Lower lobe of right lung (tissue), 2 donors: Measurements from ENCODE around the gene RMND1. TPM values are rescaled to one million over a fixed set of nuclear protein-coding genes. Genes with fewer than 3 reads are reported as not detected.

Experiments used
- ATAC-seq, 2 donors: fragments of 200-7000 bp; cut with Tn5 transposase; one replicate each; pipeline ENCODE4 v1.9.1; 2020 to 2022; ENCODE audit warnings: mild to moderate bottlenecking in 2 of 2, moderate library complexity in 2 of 2
- DNase-seq: peaks from one replicate; pipeline ENCODE4 v3.0.0-alpha.2; 2020
- H3K27ac ChIP-seq: fragments of 200-600 bp; one replicate; pipeline ENCODE4 v1.8.0; 2022
- H3K27me3 ChIP-seq: fragments of 200-600 bp; one replicate; pipeline ENCODE4 v1.8.0; 2022; ENCODE audit warnings: low read depth
- H3K36me3 ChIP-seq: fragments of 200-600 bp; one replicate; pipeline ENCODE4 v1.8.0; 2022; ENCODE audit warnings: mild to moderate bottlenecking
- H3K4me1 ChIP-seq: fragments of 200-600 bp; one replicate; pipeline ENCODE4 v1.8.0; 2022
- H3K4me3 ChIP-seq: fragments of 200-600 bp; one replicate; pipeline ENCODE4 v1.8.0; 2022; ENCODE audit warnings: mild to moderate bottlenecking
- H3K9me3 ChIP-seq: fragments of 200-600 bp; one replicate; pipeline ENCODE4 v1.8.0; 2022
- intact Hi-C: fragments of 100-400 bp; cut with DNase I; formaldehyde crosslinking; loops from one replicate; pipeline ENCODE4 v1.11.0; 2022
- total RNA-seq: library from RNA; stranded (reverse); fragmentation: NEBNext Ultra II Directional; extraction: Animal tissue kit (Norgen Biotek cat#: 25700); gene quantifications from one replicate; pipeline ENCODE4 v1.2.1, GENCODE V29; 2021
- TF ChIP-seq, protein P1 (sequence below): fragments of 200-600 bp; IDR thresholded peaks from one replicate; pipeline ENCODE4 v1.8.0; 2022; ENCODE audit warnings: antibody characterized with exemption, mild to moderate bottlenecking
- donor health status: DM: no; HTN: yes; CAD: no; lungs with severe emphysema.

RMND1 gene
- total RNA-seq, 1 donor from 2014 or later = 19.5 TPM

DNA sequence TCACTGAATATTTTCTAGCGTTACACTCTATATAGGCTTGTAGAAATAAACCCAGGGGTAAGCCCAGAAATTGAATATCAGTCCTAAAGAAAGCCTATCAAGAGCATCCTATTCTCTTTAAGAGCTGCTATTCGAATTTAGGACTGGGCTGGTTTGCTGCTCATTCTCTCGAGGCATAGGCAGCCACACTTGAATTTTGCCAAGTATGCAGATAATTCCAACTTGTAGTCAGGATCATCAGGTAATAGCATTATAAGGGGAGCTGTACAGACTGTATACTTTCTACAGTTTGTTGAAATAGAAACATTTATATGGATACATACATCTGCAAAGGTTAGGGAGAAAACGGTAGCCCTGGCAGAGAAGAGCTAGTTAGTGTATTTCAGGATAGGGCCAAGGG lies 58.5 kb downstream of the RMND1 start:
- no peak overlapping the region for H3K27ac ChIP-seq
- ATAC-seq = no peak
- H3K36me3 ChIP-seq = no peaks in the 10 kb centered on the region
- intact Hi-C loops = no loop called here
- no peak for DNase-seq
- peaks cover 53% of the 10 kb centered on the region for H3K4me1 ChIP-seq
- TF ChIP-seq, protein P1, sequence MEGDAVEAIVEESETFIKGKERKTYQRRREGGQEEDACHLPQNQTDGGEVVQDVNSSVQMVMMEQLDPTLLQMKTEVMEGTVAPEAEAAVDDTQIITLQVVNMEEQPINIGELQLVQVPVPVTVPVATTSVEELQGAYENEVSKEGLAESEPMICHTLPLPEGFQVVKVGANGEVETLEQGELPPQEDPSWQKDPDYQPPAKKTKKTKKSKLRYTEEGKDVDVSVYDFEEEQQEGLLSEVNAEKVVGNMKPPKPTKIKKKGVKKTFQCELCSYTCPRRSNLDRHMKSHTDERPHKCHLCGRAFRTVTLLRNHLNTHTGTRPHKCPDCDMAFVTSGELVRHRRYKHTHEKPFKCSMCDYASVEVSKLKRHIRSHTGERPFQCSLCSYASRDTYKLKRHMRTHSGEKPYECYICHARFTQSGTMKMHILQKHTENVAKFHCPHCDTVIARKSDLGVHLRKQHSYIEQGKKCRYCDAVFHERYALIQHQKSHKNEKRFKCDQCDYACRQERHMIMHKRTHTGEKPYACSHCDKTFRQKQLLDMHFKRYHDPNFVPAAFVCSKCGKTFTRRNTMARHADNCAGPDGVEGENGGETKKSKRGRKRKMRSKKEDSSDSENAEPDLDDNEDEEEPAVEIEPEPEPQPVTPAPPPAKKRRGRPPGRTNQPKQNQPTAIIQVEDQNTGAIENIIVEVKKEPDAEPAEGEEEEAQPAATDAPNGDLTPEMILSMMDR = no peak
- H3K4me3 ChIP-seq = no peak overlapping the region
- no peaks in the 10 kb centered on the region for H3K27me3 ChIP-seq
- no peaks in the 10 kb centered on the region for H3K9me3 ChIP-seq

DNA sequence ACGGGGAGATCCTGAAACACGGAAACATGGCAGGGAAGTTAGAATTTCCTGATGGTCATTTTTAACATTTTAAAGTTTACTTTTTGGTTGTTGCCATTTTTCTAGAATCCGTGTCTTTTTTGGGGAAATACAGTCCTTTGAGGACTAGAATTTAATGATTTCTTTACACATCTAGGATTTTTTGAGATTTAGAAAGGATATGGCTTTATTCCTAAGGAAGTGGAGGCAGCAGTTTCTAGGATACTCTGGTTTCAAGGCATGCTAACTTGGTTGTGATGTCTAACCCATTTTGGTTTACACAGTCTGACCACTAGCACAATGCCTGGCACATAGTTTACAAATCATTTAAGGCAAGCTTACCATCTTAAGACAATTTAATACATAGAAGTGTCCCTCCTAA lies 59.5 kb downstream of the RMND1 start:
- peak overlapping the region; percentile 84 for H3K4me3 ChIP-seq
- H3K4me1 ChIP-seq = peaks cover 58% of the 10 kb centered on the region

DNA sequence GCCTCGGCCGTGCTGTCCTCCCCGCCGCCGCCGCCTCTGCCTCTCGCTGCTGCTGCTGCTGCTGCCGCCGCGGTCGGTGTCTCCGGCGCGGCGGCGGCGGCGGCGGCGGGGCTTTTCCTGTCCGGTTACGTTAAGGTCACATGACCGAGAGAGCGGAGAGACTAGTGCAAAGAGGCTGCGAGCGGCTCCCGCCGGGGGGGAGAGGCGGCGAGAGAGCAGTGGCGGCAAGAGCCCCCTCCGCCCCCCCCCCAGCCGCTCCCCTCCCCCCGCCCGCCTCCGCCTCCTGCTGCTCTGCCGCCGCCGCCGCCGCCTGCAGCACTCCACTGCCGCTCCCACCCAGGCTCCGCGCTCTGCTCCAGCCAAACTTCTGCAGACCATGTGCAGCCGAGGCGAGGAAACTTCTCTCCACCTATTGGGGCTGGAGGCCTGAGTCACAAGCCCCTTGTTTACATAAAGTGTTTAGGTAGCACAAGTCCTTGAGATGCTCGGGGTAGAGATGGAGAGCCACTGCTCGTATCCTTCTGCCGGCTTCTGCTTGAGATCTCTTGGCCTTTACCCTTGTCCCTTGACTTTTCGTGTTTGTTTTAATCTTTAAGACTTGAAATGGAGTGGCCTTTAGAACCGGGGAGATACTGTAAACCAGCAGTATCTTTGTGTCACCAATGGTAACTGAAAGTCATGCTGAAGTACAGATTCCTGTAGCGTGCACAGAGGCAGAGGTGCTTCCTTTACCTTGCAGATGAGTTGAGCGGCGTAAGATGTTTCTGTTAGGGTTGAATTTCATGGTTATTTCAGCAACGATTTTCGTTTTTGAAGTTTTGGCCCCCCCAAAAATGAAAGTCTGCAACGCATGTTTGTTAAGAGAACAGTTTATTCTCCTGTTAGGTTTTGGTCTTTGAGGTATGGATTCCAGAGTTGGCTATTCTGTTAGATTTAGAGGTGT lies 60.2 kb downstream of the RMND1 start, which contains the start of gene ZBTB2:
Gene ZBTB2 (minus strand): TSS at position 89 of the 943 bp plus-strand sequence. CDS start 17,922 bp downstream, outside the sequence.
- peaks cover 58% of the 10 kb centered on the region for H3K4me1 ChIP-seq
- intact Hi-C loops = no loop called here

More for the DNA sequence above, 59.5 kb downstream of the RMND1 start:
- Histone ChIP-seq H3K27ac (peak overlapping the region; percentile 99), H3K9me3 (no peaks in the 10 kb centered on the region), H3K27me3 (no peaks in the 10 kb centered on the region), H3K36me3 (no peaks in the 10 kb centered on the region)
- DNase-seq (no peak), ATAC-seq (no peak)
- intact Hi-C loops = no loop called here
- TF ChIP-seq, protein P1 = no peak

DNA sequence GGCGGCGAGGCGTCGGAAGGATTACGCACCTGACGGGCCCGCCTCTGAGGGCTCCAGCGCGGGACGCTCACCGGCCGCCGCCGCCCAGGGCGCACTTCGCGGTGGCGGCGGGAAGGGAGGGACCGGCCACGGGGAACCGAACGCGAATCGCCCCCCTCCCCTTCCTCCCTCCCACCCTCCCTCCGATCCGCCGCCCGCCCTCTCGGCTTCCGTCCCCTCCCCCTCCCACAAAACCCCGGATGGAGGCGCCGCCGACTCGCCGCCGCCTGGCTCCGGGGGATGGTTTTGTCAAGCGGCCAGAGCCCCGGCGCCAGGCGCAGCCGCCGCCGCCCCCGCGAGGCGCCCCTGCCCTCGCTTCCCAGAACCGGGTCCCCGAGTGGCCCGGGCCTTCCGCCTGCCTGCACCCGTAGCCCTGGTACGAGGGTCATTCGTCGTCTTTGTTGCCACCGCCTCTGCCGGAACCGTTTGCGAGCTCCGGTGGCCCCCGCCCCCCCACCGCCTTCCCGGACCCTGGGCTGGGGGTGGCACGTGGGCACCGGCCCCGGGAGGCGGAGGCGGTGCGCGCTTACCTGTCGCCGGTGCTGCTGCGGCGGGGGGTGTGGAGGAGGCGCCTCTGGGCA lies 61.0 kb downstream of the RMND1 start:
- H3K4me1 ChIP-seq = peaks cover 57% of the 10 kb centered on the region

More for the DNA sequence above, 60.2 kb downstream of the RMND1 start, which contains the start of gene ZBTB2:
- DNase-seq (peak; percentile 78), ATAC-seq (peak; percentile 3 to 28)
- peak within 1 kb of the TSS; percentile 99 for H3K27ac ChIP-seq
- no peaks in the 10 kb centered on the region for H3K9me3 ChIP-seq
- H3K36me3 ChIP-seq = no peaks in the 10 kb centered on the region
- peak within 1 kb of the TSS; percentile 84 for H3K4me3 ChIP-seq
- H3K27me3 ChIP-seq = no peaks in the 10 kb centered on the region
- TF ChIP-seq, protein P1 = no peak

DNA sequence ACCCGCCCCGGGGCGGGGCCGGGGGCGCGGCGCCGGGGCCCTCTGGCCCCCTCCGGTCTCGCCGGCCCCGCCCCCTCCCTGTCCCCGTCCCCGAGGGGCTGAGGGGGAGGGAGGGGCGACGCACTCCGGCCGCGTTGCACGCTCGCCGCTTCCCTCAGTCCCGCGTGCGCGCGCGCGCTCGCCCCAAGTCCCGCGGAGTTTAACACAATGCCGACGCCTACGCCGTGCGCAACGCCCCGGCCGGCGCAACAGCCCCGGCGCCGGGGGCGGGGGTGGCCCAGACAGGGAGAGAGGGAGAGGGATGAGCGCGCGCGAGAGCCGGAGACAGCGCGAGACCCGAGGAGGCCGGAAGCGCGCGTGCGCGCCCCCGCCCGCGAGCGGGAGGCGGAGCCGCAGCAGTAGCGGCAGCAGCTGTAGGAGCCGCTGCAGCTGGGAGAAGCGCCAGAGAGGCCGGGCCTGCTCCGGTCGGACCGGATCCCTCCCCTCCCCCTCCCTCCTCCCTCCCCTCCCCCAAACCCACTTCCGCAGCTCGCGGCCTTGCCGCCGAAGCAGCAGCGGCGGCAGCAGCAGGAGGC lies 61.6 kb downstream of the RMND1 start:
- intact Hi-C loops = no loop called here
- peak; percentile 91 to 96 for ATAC-seq
- TF ChIP-seq, protein P1 = no peak
- peak overlapping the region; percentile 99 for H3K27ac ChIP-seq
- peak; percentile 99 for DNase-seq
- peak overlapping the region; percentile 84 for H3K4me3 ChIP-seq
- no peaks in the 10 kb centered on the region for H3K9me3 ChIP-seq
- no peaks in the 10 kb centered on the region for H3K27me3 ChIP-seq
- peaks cover 53% of the 10 kb centered on the region for H3K4me1 ChIP-seq
- H3K36me3 ChIP-seq = no peaks in the 10 kb centered on the region

More for the DNA sequence above, 61.0 kb downstream of the RMND1 start:
- intact Hi-C loops = no loop called here
- ATAC-seq = peak; percentile 58 to 66
- Histone ChIP-seq H3K36me3 (no peaks in the 10 kb centered on the region), H3K27me3 (no peaks in the 10 kb centered on the region), H3K27ac (peak overlapping the region; percentile 99), H3K4me3 (peak overlapping the region; percentile 84), H3K9me3 (no peaks in the 10 kb centered on the region)
- TF ChIP-seq, protein P1 = no peak
- peak; percentile 83 for DNase-seq
